OCI-LY1 (cell line): ENCODE measurements around the gene CCDC85C.

Source experiments
- CTCF ChIP-seq: fragments of 200-600 bp; sonication (generic), shearing (Covaris generic); IDR thresholded peaks from 2 replicates; pipeline ENCODE4 v1.5.1; 2017; ENCODE audit warnings: mild to moderate bottlenecking, antibody characterized with exemption, low read length, moderate library complexity, mixed read lengths
- EZH2 ChIP-seq: fragments of 200-600 bp; sonication (generic), shearing (Covaris generic); IDR thresholded peaks from 2 replicates; pipeline ENCODE4 v1.8.0; 2017; ENCODE audit warnings: borderline replicate concordance, mixed run types, mild to moderate bottlenecking, antibody characterized with exemption, low read length, moderate library complexity, mixed read lengths

DNA sequence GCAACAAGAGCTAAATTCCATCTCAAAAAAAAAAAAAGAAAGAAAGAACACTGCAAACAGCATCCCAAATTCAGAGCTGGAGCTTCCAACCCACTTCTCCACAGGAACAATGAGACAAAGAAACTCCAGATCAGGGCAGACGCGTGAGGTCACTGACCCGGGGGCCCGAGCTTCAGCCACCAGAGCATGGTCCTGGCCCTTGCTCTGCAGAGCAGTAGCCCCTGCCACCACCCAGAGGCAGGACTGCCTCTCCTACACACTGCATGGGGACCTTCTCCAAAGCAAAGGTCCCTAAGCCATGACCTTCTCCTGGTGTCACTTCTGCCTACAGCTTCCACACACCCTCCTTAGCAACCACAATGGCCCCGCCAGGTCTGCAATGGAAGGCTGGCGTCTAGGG is 69.7 kb downstream of the CCDC85C start:
- TF ChIP-seq CTCF (no peak), EZH2 (no peak)
